G401.6 (cell line): ENCODE data around the gene LHFPL4.
"Not testable (repeated sequence)": the region's sequence is repeated elsewhere in the genome, so short reads cannot be mapped to it uniquely, and the experiment has no call there.

Experiments used
- FAIRE-seq: peaks from 2 replicates; lab custom pipeline; 2012; peaks lifted over from hg19 to GRCh38; lab: Jason Lieb, UNC

Gene LHFPL4

DNA sequence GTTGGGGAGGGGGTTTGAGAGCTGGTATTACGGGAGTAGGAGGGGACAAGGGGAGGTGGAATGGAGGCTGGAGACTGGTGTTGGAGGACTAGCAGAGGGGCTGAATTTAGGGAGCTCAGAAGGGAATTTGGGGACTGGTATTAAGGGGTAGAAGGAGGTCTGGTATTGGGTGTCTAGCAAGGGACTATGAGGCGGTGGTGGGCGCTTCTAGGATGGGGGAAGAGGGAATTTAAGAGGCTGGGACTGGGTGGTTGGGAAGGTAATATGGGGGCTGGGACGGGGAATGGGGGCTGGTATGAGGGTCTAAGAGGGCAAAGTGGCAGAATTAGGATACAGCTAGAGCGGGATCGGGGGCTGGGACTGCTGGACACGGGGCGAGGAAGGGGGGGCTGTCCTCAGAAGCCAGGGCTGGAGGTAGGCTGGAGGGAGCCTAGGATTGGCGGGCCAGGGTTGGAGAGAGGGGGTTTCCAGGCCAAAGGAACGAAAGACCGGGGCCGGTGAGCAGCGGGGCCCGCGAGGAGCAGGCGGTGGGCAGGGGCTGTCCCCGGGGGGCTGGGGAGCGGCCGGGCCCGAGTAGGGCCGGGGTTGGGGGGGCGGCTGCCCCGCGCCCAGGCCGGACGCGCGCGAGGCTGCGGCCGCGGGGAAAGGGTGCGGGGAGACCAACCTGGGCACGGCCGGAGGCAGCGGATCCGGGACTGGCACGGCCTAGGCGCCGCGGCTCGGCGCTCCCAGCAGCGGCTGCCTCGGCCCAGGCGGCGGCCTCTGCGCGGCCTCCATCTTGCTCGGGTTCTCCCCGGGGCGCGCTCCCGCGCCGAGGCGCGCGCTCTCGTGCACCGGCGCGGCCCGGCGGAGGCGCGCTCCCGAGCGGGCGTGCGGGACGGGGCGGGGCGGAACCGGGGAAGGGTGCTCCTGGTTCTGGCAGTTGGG lies at the start of gene LHFPL4:
LHFPL4 (minus strand) TSS at position 802 of the 927 bp plus-strand sequence. CDS start 1,143 bp downstream, outside the sequence.
- no peak for FAIRE-seq

DNA sequence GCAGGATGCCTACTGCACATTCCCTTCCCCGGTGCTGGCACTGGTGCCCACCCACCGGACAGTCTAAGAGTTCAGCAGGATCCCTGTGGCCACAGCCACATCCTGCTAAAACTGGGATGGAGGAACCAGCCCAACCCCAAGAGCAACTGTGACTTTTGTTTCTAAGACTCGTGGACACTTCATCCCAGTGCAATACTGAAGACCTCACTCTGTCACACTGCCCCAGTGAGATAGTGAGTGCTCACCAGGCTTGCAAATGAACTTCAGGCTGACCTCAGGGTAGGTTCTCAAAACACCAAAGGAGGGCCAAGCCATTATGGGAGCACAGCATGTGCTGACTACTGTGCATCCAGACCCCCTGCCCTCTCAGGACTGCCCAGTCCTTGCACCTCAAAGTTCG lies 49.0 kb upstream of the LHFPL4 start:
- FAIRE-seq, result no peak

DNA sequence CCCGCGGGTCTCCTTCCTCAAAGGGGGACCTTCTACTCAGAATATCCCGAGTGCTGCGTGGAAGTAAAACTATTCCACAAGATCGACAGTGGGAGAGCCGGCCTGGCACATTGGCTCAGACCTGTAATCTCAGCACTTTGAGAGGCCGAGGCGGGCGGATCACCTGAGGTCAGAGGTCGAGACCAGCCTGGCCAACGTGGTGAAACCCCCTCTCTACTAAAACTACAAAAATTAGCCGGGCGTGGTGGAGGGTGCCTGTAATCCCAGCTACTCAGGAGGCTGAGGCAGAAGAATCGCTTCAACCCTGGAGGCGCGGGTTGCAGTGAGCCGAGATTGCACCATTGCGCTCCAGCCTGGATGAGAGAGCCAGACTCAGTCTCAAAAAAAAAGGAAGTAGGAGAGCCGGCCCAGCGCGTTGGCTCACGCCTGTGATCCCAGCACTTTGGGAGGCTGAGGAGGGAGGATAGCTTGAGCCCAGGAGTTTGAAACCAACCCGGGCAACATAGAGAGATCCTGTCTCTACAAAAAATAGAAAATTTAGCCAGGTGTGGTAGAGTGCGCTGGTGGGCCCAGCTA lies 47.5 kb upstream of the LHFPL4 start:
- not testable (repeated sequence) for FAIRE-seq

DNA sequence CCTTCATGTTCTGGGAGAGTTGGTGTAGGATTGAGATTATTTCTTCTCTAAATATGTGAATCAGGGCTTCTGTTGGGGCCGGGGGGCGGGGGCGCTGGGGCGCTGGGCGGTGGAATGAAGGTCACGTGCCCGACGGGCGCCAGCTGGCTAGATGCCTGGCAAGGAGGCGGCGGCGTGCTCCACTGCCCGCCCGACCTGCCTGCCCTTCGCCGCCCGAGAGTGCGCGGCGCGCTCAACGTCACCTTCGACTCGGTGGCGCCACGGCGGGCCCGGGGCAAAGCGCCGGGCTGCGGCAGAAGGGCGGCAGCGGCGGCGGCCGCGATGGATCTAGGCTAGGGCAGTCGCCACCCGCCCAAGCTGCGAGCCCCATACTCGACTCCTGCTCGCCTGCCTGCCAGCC lies 47.0 kb upstream of the LHFPL4 start:
- no peak for FAIRE-seq

DNA sequence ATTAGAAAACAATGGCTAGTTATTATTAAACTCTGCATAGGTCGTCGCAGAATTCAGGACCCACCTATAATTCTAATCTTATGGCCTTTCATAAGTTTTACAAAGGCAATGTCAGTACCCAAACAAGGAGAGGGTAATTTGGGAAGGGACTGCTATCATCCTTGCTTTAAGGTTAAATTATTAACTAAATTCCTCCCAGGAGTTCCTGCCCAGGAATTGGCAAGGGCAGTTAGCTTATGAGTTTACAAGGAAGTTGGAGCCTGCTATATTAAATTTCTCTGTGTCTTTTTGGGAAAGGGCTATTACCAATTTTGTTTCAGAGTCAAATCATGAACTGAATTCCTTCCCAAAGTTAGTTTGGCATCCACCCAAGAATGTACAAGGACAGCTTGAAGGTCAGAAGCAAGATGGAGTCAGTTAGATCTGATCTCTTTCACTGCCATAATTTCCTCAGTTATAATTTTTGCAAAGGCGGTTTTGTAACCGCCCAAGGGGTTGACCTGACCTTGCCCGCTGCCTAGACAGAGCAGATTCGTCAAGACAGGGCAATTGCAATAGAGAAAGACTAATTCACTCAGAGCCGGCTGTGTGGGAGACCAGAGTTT lies 45.3 kb upstream of the LHFPL4 start:
- FAIRE-seq, result no peak

DNA sequence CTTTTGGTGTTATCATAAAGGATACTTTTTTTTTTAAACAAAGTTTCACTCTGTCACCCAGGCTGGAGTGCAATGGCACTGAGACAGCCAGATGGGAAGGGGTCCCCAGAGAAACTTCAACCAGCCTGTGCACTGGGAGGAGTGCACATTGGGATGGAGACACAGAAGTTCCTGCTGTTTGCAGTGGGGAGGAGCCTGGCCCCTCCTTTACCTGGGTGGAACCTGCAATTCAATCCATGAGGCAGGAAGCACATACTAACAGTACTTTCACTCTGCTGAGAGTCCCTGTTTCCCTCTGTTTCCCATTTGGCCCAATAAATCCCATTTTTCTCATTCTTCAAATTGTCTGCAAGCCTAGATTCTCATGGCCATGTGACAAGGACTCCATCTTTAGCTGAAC lies 42.3 kb upstream of the LHFPL4 start:
- no peak for FAIRE-seq

DNA sequence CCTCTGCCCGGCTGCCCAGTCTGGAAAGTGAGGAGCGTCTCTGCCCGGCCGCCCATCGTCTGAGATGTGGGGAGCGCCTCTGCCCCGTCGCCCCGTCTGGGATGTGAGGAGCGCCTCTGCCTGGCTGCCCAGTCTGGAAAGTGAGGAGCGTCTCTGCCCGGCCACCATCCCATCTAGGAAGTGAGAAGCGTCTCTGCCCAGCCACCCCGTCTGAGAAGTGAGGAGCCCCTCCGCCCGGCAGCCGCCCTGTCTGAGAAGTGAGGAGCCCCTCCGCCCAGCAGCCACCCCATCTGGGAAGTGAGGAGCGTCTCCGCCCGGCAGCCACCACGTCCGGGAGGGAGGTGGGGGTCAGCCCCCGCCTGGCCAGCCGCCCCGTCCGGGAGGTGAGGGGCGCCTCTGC lies 38.2 kb upstream of the LHFPL4 start:
- FAIRE-seq, result not testable (repeated sequence)

DNA sequence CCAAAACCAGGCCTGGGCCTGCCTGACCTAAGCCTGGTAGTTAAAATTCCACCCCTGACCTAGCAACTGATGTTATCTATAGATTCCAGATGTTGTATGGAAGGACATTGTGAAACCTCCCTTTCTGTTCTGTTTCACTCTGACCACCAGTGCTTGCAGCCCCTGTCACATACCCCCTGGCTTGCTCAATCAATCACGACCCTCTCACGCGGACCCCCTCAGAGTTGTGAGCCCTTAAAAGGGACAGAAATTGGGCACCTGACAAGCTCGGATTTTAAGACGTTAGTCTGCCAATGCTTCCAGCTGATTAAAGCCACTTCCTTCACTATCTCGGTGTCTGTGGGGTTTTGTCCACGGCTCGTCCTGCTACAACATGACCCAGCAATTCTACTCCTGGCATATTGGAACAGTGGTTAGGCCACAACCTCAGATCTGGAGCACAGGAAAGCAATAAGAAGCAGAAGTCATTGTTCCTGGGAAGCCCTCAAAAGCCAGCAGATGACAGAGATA lies 36.7 kb upstream of the LHFPL4 start:
- no peak for FAIRE-seq

DNA sequence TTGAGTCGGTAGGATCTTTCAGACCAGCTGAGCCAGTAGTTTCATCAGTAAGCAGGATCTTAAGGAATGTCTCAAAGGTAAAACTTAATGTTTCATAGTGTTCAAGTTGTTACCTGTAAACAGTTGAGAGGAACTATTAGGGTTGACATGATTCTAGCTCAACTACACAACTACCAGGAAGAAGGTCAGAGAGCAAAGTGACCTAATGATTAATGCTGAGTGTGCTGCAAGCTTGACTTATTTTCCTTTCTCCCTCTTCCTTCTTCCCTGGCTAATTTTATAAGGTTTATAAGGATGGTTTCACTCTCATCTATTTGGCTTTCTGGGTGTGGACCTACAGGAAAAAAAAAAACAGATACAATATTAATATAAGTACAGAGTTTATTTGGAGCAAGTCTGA lies 30.2 kb upstream of the LHFPL4 start:
- FAIRE-seq, result no peak

DNA sequence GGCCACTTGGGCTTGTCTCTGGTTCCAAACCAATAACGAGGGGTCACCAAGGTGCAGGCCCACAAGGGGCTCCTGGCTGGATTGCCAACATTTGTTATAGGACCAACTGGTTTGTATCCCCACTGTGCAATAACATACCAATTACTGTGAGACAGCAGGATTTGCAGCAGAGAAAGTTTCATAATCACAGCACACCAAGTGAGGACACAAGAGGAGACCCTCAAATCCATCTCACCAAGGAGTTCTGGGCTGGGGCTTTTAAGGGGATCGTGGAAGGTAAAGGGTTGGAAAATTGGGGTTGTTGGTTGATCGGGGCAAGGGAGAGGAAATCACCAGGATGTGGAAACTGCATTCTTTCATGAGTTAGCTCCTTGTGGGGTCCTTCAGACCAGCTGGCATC lies 29.7 kb upstream of the LHFPL4 start:
- FAIRE-seq, result no peak

DNA sequence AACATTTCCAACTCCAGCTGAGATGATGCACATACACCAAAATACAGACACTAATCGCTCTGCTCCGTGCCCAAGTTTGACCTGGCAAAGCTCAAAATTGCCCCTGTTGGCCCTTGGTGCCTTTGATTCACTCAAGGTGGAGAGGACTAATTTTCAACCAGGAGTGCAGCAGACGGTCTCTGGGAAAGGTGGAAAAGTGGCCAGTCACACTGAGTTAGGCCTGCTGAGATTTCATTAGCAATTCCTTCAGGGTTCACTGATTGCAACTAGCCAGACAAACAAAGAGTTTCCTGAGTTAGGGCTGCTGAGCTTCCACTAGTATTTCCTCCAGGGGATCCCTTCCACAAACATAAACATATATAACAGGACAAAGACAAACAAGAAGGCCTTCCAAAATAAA lies 28.7 kb upstream of the LHFPL4 start:
- FAIRE-seq, result no peak

DNA sequence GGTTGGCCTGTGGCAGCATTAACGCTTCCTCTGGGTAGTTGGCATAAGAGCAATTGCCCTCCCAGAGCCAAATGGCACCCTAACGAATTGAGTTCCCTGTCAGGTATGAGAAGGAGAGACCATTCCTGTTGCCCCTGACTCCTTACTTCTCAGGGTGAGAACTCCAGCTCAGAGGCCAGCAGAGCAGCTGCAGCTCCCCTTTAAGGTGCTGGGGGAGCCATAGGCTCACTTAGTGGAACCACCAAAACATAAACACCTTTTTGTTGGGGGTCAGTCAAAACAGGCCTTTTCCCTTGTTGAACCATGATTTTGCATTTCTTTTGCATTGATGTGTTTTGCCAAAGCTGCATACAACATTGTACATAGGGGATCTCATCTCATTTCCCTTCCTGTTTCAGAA lies 28.1 kb upstream of the LHFPL4 start:
- FAIRE-seq, result no peak

DNA sequence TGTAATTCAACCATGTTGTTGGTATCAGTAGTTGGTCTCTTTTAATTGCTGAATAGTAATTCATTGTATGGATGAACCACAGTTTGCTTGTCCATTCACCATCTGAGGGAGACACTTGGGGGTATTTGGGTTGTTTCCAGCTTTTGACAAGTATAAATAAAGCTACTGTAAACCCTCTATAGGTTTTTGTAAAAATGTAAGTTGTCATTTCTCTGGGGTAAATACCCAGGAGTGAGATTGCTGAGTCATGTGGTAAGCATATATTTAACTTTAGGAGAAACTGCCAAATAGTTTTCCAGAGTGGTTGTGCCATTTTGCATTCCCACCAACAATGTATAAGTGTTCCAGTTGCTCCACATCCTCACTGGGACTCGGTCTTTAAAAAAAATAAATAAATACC lies 15.4 kb upstream of the LHFPL4 start:
- no peak for FAIRE-seq

DNA sequence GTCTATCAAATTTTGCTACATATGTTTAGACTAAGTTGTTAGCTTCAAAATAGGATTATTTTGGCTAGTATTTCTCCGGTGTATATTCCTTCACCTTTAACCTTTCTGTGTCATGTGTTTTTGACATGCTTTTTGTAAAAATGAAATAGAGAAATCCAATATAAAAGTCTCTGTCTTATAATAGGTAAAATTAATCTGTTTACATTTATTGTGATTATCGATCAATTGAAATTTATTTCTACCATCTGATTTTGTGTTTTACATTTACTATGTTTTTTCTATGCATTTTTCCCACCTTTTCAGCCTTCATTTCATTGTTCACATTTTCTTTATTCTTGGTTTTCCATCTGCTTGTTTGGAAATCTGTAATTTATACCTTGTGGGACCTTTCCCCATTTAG lies 11.7 kb upstream of the LHFPL4 start:
- no peak for FAIRE-seq

DNA sequence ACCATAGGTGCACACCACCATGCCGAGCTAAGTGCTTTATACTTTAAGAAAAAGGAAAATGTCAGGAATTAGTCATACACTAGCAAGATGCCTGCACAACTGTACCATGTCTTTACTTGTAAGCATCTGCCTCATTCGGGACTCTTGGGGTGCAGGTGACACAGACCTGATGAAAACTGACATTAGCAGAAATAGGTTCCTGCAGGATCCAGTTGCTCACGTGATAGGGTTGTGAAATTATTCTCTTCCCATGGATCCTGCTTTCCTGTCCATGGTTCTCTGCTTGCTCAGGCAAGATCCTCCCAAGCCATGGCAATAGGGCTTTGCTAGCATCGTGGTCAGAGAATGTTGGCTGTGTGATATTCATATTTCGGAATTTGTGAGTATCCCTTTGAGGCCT lies 10.2 kb upstream of the LHFPL4 start:
- FAIRE-seq, result no peak

DNA sequence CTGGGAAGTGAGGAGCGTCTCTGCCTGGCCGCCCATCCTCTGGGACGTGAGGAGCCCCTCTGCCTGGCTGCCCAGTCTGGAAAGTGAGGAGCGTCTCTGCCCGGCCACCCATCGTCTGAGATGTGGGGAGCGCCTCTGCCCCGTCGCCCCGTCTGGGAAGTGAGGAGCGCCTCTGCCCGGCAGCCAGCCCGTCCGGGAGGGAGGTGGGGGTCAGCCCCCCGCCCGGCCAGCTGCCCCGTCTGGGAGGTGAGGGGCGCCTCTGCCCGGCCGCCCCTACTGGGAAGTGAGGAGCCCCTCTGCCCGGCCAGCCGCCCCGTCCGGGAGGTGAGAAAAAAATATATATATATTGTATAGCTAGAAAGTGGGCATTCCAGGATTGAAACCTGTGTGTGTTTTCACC lies 6.4 kb upstream of the LHFPL4 start:
- not testable (repeated sequence) for FAIRE-seq

DNA sequence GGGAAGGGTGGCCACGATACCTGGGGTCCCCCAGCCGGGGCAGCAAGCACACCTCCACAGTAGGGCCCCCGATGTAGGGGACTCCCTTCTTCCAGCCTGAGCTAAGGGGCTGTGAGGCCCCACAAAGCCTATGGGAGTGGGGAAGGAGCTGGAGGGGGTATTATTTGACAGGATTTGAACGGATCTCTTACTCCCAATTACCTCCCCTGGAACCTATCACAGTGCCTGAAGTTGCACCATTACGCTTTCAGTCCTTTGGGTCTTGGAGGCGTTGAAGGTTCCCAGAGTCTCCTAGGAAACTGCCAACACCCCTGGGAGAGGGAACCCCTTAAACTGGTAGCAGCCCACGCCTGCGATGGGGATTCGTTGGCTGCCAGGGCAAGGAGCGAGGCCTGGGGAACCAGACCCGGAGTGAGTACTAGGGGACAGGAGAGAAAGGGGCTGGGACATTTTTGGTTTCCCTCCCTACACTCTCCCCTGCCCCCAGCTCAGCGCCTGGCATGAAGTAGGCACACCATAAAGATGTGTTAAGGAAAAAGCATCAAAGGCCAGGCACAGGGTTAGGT lies 409 bp upstream of the LHFPL4 start:
- FAIRE-seq, result no peak

DNA sequence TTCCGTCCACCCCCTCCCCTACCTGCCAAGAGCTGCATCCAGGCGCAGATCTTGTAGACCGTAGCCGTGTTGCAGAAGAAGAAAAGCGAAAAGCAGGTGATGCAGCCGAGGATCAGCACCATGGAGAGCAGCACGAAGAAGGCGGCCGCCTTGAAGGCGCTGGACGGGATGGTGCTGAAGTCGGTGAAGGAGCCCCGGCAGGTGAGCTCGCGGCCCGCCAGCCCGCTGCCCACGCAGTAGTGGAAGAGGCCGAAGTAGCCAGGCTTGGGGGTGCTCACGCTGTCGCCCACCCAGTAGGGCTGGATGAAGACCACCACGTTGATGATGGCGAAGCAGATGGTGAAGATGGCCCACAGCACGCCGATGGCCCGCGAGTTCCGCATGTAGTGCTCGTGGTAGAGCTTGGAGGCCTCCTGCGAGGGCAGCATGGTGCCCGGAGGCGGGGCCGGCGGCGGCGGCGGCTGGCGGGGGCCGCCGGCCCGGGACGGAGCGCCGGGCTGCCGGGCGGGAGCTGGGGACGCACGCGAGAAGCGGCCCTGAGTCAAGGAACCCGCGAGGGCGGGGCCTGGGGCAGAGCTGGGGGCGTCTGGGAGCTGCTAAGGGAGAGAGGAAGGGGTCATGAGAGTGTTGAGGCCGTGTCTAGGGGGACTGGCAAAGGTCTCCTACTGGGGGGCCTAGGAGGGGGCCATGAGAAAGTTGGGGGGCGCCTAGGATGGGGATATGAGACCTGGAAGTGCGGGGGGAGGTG lies 1.2 kb downstream of the LHFPL4 start:
- FAIRE-seq, result no peak

DNA sequence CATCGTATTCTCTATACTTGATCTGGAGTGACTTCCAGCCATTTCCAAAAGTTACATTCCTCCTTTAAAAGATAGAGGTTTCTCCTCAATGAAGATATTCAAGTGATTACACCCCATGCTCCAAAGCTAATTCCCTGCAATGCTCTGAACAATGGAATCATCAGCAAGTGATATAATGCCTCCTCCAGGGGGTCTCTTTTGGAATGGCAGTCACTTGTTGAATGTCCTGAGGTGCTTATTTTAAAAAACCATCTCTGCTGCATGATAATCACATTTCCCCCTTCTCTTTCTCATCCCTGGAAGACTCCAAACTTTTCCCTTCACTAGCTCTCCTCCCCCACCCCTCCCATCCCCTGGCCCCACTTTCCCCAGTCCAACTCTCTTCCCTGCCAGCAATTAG lies 2.6 kb downstream of the LHFPL4 start:
- FAIRE-seq, result no peak

DNA sequence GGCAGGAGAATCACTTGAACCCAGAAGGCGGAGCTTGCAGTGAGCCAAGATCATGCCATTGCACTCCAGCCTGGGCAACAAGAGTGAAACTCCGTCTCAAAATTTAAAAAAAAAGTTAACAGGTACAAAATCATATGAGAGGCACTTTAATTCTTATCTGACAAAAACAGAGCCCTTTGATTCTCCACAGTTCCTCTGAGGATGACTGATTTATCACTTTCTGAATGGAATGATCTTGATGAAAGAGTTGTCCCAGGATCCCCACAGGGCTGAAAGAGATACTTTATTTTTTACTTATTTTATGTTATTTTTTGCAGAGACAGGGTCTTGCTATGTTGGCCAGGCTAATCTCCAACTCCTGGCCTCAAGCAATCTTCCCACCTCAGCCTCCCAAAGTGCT lies 4.0 kb downstream of the LHFPL4 start:
- FAIRE-seq, result no peak

DNA sequence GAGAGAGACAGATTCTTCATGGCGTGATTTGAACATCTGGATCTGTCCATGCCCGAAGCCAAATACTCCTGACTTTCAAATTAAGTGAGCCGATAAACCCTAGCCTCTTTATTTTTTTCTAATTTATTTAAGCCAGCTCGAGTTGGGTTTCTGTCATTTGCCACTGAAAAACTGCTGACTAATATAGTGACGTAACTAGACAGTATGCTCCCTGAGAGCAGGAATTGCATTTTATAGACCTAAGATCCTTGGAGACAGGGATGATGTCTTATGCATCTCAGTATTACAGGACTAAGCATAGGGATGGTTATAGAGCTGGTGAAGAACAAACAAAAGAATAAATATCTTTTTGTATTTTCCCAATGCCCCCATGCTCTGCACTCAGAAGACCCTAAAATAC lies 4.6 kb downstream of the LHFPL4 start:
- FAIRE-seq, result no peak

DNA sequence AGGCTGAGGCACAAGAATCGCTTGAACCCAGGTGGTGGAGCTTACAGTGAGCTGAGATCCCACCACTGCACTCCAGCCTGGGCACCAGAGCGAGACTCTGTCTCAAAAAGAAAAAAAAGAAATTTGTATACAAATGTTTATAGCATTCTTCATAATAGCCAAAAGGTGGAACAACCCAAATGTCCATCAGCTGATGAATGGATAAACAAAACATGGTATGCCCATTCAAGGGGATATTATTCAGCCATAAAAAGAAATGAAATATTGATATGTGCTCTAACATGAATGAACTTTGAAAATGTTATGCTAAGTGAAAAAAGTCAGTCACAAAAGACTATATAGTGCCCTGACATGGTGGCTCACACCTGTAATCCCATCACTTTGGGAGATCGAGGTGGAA lies 11.4 kb downstream of the LHFPL4 start:
- FAIRE-seq, result no peak
